PC-3 (cell line): ENCODE measurements around the gene TIGD6.

ENCODE experiments used
- EZH2 ChIP-seq: fragments of 300-600 bp; sonication (generic); IDR thresholded peaks from one replicate; pipeline ENCODE4 v1.6.1; 2017; ENCODE audit warnings: antibody characterized with exemption, mild to moderate bottlenecking, low read length; ENCODE audit not compliant: unreplicated experiment
- TF ChIP-seq, protein P1 (sequence below): fragments of 300-600 bp; sonication (generic); conservative IDR thresholded peaks from 2 replicates; pipeline ENCODE4 v1.5.1; 2017; ENCODE audit warnings: antibody characterized with exemption, low read depth, mild to moderate bottlenecking, low read length

DNA sequence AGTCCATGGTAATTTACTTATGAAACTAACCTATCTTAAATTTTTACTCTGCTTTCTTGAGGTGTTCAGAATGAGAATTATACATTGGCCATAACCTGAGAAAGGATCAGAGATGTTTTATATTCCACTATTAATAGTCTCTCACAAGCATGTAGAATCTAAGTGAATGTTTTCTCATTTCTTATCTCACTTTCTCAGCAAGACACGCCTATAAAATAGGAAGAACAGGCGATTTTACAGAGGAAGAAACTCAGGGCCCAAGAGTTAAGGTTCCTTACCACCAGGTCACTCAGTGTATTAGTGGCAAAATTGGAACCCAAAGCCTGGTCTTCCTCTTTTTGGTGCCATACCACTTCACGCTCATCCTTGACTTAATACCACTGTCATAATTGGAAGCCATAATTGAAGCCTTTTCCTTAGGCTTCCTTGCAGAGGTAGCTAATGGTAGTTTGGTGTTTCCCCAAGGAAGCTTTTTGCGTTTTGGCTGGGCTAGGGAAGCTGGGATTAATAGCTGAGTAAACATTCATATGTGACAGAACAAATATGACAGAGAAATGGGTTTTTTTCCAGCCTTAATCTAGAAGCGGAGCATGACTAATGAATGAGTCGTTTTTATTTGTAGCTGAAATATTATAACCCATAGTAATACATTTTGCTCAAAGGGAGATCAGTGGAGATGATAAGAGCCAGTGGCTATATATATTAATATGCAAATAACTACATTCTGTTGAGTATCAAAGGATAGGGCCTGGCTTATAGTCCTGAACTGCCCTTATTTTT is 17.0 kb upstream of the TIGD6 start:
- TF ChIP-seq, protein P1, sequence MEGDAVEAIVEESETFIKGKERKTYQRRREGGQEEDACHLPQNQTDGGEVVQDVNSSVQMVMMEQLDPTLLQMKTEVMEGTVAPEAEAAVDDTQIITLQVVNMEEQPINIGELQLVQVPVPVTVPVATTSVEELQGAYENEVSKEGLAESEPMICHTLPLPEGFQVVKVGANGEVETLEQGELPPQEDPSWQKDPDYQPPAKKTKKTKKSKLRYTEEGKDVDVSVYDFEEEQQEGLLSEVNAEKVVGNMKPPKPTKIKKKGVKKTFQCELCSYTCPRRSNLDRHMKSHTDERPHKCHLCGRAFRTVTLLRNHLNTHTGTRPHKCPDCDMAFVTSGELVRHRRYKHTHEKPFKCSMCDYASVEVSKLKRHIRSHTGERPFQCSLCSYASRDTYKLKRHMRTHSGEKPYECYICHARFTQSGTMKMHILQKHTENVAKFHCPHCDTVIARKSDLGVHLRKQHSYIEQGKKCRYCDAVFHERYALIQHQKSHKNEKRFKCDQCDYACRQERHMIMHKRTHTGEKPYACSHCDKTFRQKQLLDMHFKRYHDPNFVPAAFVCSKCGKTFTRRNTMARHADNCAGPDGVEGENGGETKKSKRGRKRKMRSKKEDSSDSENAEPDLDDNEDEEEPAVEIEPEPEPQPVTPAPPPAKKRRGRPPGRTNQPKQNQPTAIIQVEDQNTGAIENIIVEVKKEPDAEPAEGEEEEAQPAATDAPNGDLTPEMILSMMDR: no peak
- TF ChIP-seq EZH2: no peak
